Loucy (cell line): ENCODE results near the gene UNKL.

Experiments
- EZH2phosphoT487 ChIP-seq: fragments of 200-600 bp; IDR thresholded peaks from 2 replicates; pipeline ENCODE4 v1.6.1; 2018; ENCODE audit warnings: antibody characterized with exemption, mild to moderate bottlenecking, moderate library complexity, borderline replicate concordance
- TF ChIP-seq, protein P1 (sequence below): fragments of 200-600 bp; sonication (generic); conservative IDR thresholded peaks from 2 replicates; pipeline ENCODE4 v1.5.1; 2014; ENCODE audit warnings: mild to moderate bottlenecking, antibody characterized with exemption, low read length

- TF ChIP-seq, protein P1, sequence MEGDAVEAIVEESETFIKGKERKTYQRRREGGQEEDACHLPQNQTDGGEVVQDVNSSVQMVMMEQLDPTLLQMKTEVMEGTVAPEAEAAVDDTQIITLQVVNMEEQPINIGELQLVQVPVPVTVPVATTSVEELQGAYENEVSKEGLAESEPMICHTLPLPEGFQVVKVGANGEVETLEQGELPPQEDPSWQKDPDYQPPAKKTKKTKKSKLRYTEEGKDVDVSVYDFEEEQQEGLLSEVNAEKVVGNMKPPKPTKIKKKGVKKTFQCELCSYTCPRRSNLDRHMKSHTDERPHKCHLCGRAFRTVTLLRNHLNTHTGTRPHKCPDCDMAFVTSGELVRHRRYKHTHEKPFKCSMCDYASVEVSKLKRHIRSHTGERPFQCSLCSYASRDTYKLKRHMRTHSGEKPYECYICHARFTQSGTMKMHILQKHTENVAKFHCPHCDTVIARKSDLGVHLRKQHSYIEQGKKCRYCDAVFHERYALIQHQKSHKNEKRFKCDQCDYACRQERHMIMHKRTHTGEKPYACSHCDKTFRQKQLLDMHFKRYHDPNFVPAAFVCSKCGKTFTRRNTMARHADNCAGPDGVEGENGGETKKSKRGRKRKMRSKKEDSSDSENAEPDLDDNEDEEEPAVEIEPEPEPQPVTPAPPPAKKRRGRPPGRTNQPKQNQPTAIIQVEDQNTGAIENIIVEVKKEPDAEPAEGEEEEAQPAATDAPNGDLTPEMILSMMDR = no peak
- no peak for TF ChIP-seq EZH2phosphoT487
Measured at GRCh38 chr16:1426734-1427471, 12.4 kb upstream of the UNKL start.
